GM19455 (cell line): Measurements from ENCODE around the gene MPHOSPH8.
"Not testable (repeated sequence)": the region's sequence is repeated elsewhere in the genome, so short reads cannot be mapped to it uniquely, and the experiment has no call there.

Source experiments
- ATAC-seq: cut with Tn5 transposase; IDR thresholded peaks from one replicate; pipeline ENCODE4 v1.9.1; 2021; ENCODE audit not compliant: unreplicated experiment

The MPHOSPH8 gene

GRCh38 chr13:19680751-19681150 is 47.3 kb downstream of the MPHOSPH8 start:
- ATAC-seq: no peak

- ATAC-seq: no peak
These were observed 48.1 kb downstream of the MPHOSPH8 start for GRCh38 chr13:19681517-19681916.

GRCh38 chr13:19685034-19685433 is 51.6 kb downstream of the MPHOSPH8 start:
- no peak for ATAC-seq

GRCh38 chr13:19685437-19685836 is 52.0 kb downstream of the MPHOSPH8 start:
- no peak for ATAC-seq

GRCh38 chr13:19691447-19691846 is 58.0 kb downstream of the MPHOSPH8 start:
- ATAC-seq: not testable (repeated sequence)

- ATAC-seq: no peak
These were observed 62.0 kb downstream of the MPHOSPH8 start for GRCh38 chr13:19695428-19695827.

GRCh38 chr13:19695829-19696228 is 62.4 kb downstream of the MPHOSPH8 start:
- ATAC-seq: no peak

GRCh38 chr13:19700963-19701362 is 67.5 kb downstream of the MPHOSPH8 start:
- not testable (repeated sequence) for ATAC-seq

- ATAC-seq: not testable (repeated sequence)
These were observed 68.2 kb downstream of the MPHOSPH8 start for GRCh38 chr13:19701619-19702018.

GRCh38 chr13:19704256-19704655 is 70.8 kb downstream of the MPHOSPH8 start:
- not testable (repeated sequence) for ATAC-seq

GRCh38 chr13:19709039-19709438 is 75.6 kb downstream of the MPHOSPH8 start:
- ATAC-seq: not testable (repeated sequence)

- not testable (repeated sequence) for ATAC-seq
These were observed 76.3 kb downstream of the MPHOSPH8 start for GRCh38 chr13:19709782-19710181.

GRCh38 chr13:19713186-19713965 is 79.9 kb downstream of the MPHOSPH8 start:
- ATAC-seq: no peak

GRCh38 chr13:19720039-19720438 is 86.6 kb downstream of the MPHOSPH8 start:
- no peak for ATAC-seq
